SK-MEL-5 (cell line): ENCODE results near the gene MGP. TPM values are rescaled to one million over a fixed set of nuclear protein-coding genes. Genes with fewer than 3 reads are reported as not detected.
A peak's percentile ranks its signal among the peaks of the same experiment; 100 is the strongest.

Experiments used
- DNase-seq: peaks from one replicate; pipeline ENCODE4 v3.0.0-alpha.2; 2016; ENCODE audit warnings: low read depth, low spot score
- in situ Hi-C: cut with HindIII; loops from 2 replicates; pipeline ENCODE4 v1.10.0; 2016; ENCODE audit warnings: low sequenced_read_pairs, high pct_unique_total_duplicates, low pct_unique_long_range_greater_than_20kb
- total RNA-seq: library from RNA; depleted of rRNA; stranded (reverse); fragments of >200 nt; shearing (Covaris generic); gene quantifications from 2 replicates; pipeline ENCODE4 v1.2.3, GENCODE V29; 2014

MGP gene
- total RNA-seq, 1 experiment from 2014 or later: 402 TPM

DNA sequence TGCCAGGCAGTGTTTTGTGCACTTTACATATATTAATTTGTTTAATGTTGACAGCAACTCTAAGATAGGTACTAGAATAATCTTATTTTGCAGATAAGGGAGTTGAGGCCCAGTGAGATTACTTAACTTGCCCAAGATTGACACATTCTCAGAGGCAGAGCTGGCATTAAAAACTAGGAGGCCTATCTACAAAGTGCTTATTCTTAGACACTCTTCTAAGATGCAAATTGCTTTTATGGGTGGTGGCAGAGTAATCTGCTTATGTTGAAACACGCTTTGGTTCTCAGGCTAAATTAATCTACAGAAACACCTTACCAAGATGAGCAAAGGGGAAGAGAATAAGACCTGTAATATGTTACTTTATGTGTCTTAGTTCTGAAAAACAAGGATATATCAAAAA, 7.2 kb downstream of the MGP start:
- in situ Hi-C loops: no loop called here
- no peak for DNase-seq

DNA sequence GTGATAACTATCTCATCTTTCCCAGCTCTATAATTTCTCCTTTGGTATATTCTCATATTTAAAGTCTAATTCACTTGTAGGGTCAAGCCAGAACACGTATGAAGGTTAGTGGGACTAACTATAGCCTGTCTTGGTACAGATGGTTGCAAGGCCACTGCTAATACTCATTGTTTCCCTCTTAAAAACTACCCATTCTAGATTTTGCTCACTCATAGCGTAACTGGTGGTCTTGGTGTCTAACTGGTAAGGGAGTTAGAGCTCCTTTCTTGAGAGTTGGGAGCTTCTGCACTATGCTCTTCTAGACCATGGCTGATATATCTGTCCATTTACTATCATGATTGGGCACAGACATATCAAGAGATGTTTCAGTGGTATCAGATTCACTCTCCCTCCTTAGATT, 8.8 kb downstream of the MGP start:
- DNase-seq: no peak
- in situ Hi-C loops: no loop called here

DNA sequence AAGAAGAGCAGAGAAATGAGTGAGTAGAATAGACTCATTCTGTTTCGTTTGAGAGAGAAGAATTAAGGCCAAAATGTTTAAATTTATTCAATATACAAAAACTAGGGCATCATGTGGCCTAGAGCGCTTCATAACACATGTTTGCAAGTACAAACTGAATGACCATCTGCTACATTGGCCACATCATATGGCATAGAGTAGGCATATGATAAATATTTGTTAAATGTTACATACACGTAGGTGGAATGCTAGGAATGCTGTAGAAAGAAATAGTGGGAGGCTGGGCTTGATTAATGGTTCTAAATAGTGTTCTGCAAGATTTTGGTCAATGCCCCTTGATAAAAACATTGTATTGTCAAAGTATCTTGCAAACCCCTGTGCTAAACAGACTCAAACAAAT, 10.8 kb downstream of the MGP start:
- DNase-seq: no peak
- in situ Hi-C loops: no loop called here

DNA sequence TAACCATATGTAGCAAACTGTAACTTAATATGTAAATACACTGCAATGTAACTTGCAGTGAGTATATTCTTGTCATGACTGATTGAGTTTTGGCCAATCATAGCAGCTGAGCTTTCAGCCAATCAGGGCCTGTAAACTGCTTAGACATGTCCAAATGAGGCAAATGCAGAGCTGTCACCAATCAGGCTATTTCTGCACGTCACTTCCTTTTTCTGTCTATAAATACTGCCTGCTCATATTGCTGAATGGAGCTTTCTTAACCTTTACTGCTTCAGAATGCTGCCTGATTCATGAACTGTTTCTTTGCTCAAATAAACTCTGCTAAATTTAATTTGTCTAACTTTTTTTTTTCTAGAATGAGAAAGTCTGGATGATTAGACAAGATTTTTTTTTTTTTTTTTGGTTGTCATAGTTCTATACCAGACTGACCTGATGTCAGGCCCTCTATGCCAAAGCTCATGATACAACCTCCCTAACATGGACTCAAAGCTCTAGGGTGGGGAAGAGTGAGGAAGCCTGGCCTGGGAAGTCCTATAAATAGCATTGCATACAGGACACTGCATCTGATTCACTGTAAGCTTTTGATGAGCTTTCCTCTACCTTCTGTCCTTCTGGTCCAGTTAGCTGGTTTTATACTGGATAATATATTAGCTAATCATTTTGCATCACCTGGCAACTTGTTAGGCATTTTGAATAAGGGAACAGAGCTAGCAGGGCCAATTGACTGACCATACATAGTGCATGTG, 12.0 kb downstream of the MGP start:
- DNase-seq: no peak
- in situ Hi-C loops: no loop called here

DNA sequence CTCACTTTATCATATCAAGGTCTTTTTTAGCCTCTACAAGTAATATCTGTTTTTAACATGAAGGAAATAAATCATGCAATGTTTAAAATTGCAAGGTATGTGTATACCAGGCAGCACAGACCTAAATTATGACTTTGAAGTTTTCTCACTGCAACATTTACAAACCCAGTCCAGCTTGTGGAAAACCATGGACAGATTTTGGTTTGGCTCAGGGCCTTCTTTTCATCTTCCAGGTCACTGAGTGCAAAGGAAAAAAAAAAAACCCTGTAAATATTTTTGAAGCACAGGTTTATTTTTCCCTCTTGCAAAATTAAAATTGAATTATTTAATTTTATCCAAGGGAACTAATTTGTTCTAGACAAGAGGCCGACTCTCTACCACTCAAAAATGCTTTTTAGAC, 13.8 kb downstream of the MGP start:
- DNase-seq: no peak
- in situ Hi-C loops: no loop called here

DNA sequence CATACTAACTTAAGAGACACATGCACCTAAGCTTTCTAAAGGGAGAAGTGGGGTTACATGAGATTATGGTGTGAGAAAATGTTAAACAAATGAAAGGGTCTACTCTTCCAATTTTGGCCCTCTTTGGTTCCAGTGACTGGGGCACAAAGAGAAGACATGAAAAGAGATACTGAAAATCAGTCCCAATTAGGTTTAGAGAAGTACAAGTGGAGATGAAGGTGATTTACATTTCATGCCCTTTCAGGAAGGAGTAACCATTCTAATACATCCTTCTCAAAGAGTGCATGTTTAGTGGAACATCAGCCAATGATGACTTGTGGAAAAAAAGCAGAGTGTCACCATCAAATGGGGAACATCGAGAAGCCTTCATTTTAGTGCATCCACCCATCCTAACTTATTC, 14.4 kb downstream of the MGP start:
- no peak for DNase-seq
- in situ Hi-C loops: no loop called here

DNA sequence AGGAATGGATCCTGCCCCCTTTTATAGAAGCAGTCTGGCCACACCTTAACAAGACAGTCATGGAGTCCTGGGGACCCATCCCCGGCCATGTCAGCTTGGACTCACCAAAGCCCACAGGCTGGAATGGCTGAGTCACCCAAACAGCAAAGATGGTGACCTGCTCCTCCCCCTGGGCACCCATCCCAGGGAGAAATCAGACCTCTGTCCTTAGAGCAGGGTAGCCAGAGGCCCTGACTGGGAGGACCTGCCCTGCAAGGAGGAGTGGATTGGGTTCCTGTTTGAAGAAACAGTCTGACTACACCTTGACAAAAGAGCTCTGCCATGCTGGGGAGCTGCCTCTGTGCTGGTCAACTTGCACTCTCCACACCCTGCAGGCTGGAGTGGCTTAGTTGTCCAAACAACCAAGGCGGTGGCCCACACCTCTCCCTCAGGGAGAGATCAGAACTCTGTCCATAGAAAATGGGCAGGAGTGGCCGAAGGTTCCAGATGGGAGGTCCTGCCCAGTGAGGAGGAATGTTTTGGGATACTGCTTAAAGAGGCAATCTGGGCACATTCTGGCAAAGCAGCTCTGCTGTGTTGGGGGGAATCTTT, 16.6 kb downstream of the MGP start:
- no peak for DNase-seq
- in situ Hi-C loops: no loop called here

DNA sequence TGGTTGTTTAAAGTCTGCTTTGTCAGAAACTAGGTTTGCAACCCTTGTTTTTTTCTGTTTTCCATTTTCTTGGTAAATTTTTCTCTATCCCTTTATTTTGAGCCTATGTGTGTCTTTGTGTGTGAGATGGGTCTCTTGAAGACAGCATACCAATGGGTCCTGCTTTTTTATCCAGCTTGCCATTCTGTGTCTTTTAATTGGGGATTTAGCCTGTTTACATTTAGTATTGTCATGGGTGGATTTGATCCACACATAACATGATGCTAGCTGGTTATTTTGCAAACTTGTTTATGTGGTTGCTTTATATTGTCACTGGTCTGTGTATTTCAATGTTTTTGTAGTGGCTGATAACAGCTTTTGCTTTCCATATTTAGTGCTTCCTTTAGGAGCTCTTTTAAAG, 25.2 kb downstream of the MGP start:
- in situ Hi-C loops: no loop called here
- no peak for DNase-seq

DNA sequence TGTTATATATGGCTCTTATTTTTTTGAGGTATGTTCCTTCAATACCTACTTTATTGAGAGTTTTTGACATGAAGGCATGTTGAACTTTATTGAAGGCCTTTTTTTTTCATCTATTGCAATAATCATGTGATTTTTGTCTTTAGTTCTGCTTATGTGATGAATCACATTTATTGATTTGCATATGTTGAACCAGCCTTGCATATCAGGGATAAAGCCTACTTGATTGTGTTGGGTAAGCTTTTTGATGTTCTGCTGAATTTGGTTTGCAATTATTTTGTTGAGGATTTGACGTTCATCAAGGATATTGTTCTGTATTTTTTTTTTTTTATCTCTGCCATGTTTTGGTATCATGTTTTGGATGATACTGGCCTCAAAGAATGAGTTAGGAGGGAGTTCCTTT, 27.1 kb downstream of the MGP start:
- DNase-seq: no peak
- in situ Hi-C loops: no loop called here

DNA sequence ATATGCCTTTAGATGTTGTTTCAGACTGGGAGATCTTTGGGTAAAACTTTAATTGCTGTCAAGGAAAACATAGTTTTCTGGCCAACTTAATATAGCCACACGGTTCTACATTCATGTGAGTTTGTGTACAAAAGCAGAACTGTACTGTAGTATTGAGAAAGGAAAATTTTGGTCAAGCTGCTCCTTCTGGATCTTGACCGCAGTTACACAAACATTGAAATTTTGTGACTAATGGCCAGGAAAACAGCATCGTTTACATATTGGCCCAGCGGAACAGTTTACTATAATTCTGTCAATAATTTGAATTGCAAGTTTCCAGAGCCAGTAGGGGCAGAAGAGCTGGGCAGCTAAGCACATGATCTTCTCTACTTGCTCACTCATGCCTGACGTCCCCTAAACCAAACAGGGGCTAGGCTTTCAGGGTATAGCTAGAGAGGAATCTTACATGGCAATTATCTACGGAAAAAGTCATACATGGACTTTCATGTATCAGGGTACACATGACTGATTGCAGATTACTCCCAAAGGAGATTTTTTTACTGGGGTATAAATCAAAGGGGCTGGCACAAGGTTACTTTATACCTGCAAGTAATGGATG, 31.0 kb downstream of the MGP start:
- no peak for DNase-seq
- in situ Hi-C loops: no loop called here

DNA sequence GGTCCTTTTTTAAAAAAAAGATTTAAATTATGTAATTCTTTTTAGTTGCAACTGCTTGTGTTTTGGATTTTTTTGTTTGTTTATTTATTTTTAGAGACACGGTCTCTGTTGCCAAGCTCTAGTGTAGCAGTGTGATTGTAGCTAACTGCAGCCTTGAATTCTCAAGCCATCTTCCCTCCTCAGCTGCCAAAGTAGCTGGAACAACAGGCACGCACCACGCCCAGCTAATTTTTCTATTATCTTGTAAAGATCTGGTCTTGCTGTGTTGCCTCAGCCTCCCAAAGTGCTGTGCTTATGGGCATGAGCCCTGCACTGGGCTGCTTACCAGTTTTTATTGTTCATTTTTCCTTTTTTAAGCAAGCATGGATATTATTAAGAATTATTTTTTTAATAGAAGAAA, 31.7 kb downstream of the MGP start:
- DNase-seq: no peak
- in situ Hi-C loops: no loop called here

DNA sequence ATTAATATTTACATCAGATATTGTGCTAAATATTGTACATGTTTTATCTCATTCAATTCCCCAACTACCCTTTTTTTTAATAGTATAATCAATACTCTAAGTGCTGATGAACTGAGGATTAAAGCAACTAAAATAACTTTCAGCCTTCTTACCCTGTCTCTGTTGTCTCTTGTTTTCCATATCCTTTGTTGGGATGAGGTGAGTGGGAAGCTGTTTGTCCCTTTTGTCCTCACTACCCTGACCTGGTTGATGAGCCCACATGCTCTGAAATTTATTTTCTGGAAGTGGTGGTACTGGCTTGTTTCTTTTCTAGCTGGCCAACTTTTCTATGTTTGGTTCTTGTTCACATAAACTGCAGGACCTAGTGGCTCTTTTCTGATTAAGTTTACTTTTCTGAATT, 32.8 kb downstream of the MGP start:
- no peak for DNase-seq
- in situ Hi-C loops: no loop called here

DNA sequence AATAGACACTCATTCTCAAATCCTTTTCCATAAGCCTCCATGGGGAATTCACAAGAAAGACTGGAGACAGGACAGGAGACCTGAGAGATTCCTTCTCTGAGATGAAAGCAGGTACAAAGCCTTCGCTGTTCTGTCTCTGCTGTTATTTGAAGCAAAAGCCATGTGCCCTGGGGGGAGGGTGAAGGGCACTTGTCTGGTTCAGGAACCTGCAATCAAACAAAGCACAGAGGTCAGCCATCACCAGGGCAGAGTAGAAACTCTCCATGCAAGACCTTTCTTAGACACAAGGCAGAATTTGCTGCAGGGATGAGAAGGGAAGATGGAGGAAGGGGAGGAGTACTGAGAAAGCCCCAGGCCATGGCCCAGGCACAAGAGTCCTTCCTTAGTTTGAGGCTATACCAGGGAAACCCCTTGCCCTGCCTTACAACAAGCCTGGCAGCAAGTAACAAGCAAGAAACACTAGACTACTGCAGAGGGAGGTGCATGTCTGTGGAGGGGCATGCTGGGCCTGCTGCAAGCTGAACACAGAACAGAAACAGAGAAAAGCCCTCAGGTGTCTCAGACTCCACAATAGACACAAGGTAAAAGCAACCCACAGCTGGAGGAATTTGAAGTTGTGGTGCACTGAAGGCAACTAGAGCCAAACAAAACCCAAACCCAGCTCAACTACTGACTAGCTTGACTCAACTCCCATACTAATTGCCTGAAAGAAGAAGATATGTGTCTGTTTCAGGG, 34.6 kb downstream of the MGP start:
- DNase-seq: peak; percentile 92
- in situ Hi-C loops: no loop called here

DNA sequence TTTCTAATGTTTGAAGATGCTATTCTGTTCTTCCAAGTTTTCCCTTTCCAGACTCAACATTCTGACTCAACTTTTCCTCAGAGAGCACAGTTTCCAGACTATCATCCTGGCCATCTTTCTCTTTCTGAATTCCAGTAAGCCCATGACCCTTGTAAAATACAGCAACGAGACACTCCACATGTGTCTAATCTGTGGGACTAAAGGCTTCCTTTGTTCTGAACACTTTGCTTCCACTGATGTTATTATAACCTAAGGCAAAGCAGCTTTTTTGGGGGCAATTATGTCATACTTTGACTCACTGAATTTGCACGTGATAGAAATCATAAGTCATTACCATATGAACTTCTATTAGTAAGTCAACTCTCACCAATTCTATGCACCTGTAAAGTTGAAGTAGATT, 36.0 kb downstream of the MGP start:
- in situ Hi-C loops: no loop called here
- peak; percentile 97 for DNase-seq

DNA sequence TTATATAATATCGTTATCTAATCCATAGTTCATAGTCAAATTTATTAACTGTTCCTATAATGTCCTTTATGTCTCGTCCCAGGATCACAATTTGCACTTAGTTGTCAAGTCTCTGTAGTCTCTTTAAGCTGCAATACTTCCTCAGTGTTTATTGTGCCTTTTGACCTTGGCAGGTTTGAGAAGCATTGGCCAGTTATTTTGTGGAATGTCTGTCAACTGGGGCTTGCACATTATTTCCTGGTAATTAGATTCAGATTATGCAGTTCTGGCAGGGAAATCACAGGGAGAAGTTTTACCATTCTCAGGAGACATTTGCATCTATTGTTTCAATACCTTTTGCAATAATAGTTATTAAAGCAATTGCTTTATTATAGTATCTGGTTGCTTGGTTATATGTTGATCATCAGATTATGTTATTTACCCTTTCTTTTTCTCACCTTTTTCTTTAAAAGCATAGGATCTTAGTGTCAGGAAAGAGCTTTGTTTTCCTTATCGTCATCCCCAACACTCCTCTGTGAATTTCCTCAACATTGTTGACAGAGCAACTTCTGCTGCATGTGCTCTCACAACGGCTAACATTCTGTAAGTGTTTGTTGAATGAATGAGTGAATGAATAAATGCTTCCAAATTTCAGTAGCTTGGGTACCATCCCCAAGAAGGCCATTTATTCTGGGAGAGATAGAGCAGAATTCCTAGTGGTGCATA, 38.6 kb downstream of the MGP start:
- no peak for DNase-seq
- in situ Hi-C loops: no loop called here

DNA sequence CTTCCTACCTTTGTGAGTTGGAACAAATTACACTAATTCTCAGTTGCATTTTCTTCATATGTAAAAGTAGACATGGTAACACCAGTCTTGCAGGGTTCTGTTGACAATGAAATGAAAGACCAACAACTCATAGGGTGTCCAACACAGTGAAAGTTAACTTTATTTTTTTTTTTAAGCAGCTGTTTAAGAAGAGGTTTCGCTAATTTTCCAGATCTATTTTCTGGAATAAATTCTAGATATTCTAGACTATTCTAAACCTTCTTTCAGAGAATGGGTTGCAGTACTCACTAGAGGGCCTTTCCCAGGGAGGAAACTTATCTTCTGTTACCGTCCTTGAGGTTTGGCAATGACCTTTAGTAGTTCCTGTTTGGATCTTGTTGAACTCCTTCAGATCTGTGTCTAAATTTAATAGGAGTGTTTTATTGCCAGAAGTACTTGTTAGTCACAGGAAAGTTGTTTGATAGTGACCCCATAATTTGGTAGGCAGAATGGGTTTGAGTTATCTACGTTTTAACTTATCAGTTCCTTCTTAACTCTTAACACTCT, 39.5 kb downstream of the MGP start:
- peak; percentile 68 for DNase-seq
- in situ Hi-C loops: no loop called here

DNA sequence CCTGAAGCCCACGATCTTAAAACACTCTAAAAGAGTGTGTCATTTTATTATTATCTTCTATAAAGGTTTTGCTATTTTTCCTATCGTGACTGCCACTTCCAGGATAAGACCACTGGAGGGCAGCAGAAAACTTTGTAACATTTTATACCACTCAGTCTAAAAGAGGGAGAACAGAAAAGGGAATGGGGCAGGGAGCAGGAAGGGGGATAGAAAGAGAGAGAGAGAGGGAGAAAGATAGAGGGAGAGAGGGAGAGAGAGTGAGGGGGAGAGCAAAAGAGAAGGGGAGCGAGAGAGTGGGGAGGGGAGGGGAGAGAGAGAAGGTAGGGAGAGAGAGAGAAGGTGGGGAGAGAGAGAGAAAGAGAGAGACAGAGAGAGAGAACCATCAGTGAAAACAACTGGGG, 40.3 kb downstream of the MGP start:
- peak; percentile 88 for DNase-seq
- in situ Hi-C loops: no loop called here

DNA sequence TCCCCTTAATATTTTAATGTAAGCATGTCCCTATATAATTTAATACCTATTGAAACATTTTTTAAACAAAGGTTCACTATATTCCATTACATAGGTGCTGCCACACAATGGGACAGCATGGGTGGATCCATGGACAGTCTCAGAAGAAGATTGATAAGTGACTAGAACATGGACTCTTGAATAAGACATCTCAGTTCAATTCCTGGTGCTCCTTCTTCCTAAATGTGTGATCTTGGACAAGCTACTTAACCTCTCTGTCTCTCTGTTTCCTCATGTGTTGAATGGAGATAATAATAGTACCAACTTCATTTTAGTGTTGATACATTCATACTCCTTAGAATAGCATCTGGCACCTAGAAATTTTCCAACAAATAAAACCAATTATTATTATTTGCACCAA, 41.3 kb downstream of the MGP start:
- no peak for DNase-seq
- in situ Hi-C loops: no loop called here
